HCT116 (cell line): Measurements from ENCODE around the gene UGT3A2. TPM values are rescaled to one million over a fixed set of nuclear protein-coding genes. Genes with fewer than 3 reads are reported as not detected.

ENCODE experiments used
- ATAC-seq: fragments of 200-7000 bp; cut with Tn5 transposase; 2 replicates; pipeline ENCODE4 v1.9.1; 2020; ENCODE audit warnings: mild to moderate bottlenecking, moderate library complexity
- BruUV-seq: library from RNA; stranded (reverse); fragments of 400-500 nt; replicated peaks from 2 replicates; lab custom pipeline; 2021; lab: Mats Ljungman, UMichigan
- CTCF ChIA-PET: fragments of 300-600 bp; sonication (Branson Sonifier 250); formaldehyde crosslinking; loops from one replicate; lab custom pipeline; 2021; ENCODE audit warnings: antibody characterized with exemption; lab: Charles Lee
- POLR2A ChIA-PET: fragments of 300-600, 350-600 bp; sonication (Branson Sonifier 250); formaldehyde crosslinking; loops from one replicate; lab custom pipeline; 2021; ENCODE audit warnings: antibody characterized with exemption; lab: Charles Lee
- RAD21 ChIA-PET, 2 experiments: fragments of 300-600 bp; sonication (Branson Sonifier 250); formaldehyde crosslinking; loops; one replicate each; lab custom pipeline; 2023; ENCODE audit warnings: low total read pairs in 2 of 2; ENCODE audit not compliant: uncharacterized antibody in 2 of 2, unreplicated experiment in 2 of 2, low non-redundant PET in 1 of 2; lab: Charles Lee
- DNase-seq: peaks from one replicate; pipeline ENCODE4 v3.0.0-alpha.2; 2010; ENCODE audit warnings: low read depth, low spot score
- H2AFZ ChIP-seq: fragments of 200-600 bp; shearing (Covaris generic), sonication (generic); 2 replicates; pipeline ENCODE4 v1.6.1; 2017; ENCODE audit warnings: low read depth, mixed run types, mixed read lengths, antibody characterized with exemption, low read length; ENCODE audit not compliant: poor library complexity, severe bottlenecking
- H3K27ac ChIP-seq: 2 replicates; pipeline ENCODE4 v1.5.1; 2012; ENCODE audit warnings: low read depth, low read length
- H3K27me3 ChIP-seq: fragments of 200-600 bp; sonication (generic); 2 replicates; pipeline ENCODE4 v1.6.1; 2016; ENCODE audit warnings: mixed run types, low read length, mixed read lengths; ENCODE audit not compliant: insufficient read depth
- H3K36me3 ChIP-seq, 2 experiments: fragments of 200-500 bp in 1 of 2; fragments of 200-600 bp in 1 of 2; sonication (Bioruptor generic) in 1 of 2; sonication (generic) in 1 of 2; 2 replicates each; pipeline versions ENCODE4 v1.5.1 to v1.6.1; 2014 to 2016; ENCODE audit warnings: low read length in 2 of 2, inconsistent platforms in 1 of 2, mixed read lengths in 1 of 2, mixed run types in 1 of 2; ENCODE audit not compliant: insufficient read depth in 2 of 2, control insufficient read depth in 1 of 2
- H3K4me1 ChIP-seq, 2 experiments: fragments of 200-600 bp in 1 of 2; sonication (generic) in 1 of 2; 2 replicates each; pipeline versions ENCODE4 v1.5.1 to v1.6.1; 2012 to 2017; ENCODE audit warnings: low read length in 2 of 2, inconsistent platforms in 1 of 2, mild to moderate bottlenecking in 1 of 2, mixed read lengths in 1 of 2, mixed run types in 1 of 2, moderate library complexity in 1 of 2; ENCODE audit not compliant: insufficient read depth in 2 of 2, control insufficient read depth in 1 of 2
- H3K4me2 ChIP-seq: fragments of 200-600 bp; sonication (generic); 2 replicates; pipeline ENCODE4 v1.6.1; 2017; ENCODE audit warnings: mixed run types, low read length, mixed read lengths
- H3K4me3 ChIP-seq, 2 experiments: fragments of 200-600 bp in 1 of 2; sonication (generic) in 1 of 2; replicated peaks in 1 of 2; 2 replicates each; pipeline ENCODE4 v1.5.1; 2011 to 2016; ENCODE audit warnings: low read length in 2 of 2, control low read depth in 1 of 2, low read depth in 1 of 2, mild to moderate bottlenecking in 1 of 2, mixed read lengths in 1 of 2, mixed run types in 1 of 2
- H3K79me2 ChIP-seq: fragments of 200-600 bp; sonication (generic); 2 replicates; pipeline ENCODE4 v1.6.1; 2017; ENCODE audit warnings: mild to moderate bottlenecking, mixed run types, low read length, moderate library complexity, mixed read lengths; ENCODE audit not compliant: insufficient read depth
- H3K9ac ChIP-seq: fragments of 200-600 bp; sonication (generic); 2 replicates; pipeline ENCODE4 v1.6.1; 2016; ENCODE audit warnings: low read length, mixed read lengths
- H3K9me2 ChIP-seq: fragments of 200-600 bp; sonication (generic), shearing (Covaris generic); 2 replicates; pipeline ENCODE4 v1.6.1; 2017; ENCODE audit warnings: mixed run types, mild to moderate bottlenecking, moderate library complexity; ENCODE audit not compliant: insufficient read depth
- H3K9me3 ChIP-seq, 2 experiments: fragments of 200-500 bp in 1 of 2; fragments of 200-600 bp in 1 of 2; sonication (Bioruptor generic) in 1 of 2; sonication (generic) in 1 of 2; 2 replicates each; pipeline ENCODE4 v1.6.1; 2014 to 2017; ENCODE audit warnings: low read length in 2 of 2, mixed read lengths in 2 of 2, inconsistent platforms in 1 of 2, low read depth in 1 of 2, mild to moderate bottlenecking in 1 of 2, mixed run types in 1 of 2, moderate library complexity in 1 of 2; ENCODE audit not compliant: control insufficient read depth in 1 of 2, insufficient read depth in 1 of 2
- H4K20me1 ChIP-seq: fragments of 200-600 bp; sonication (generic), shearing (Covaris generic); 2 replicates; pipeline ENCODE4 v1.6.1; 2017; ENCODE audit warnings: mixed run types, mild to moderate bottlenecking, moderate library complexity; ENCODE audit not compliant: insufficient read depth
- ATF3 ChIP-seq: IDR thresholded peaks from 2 replicates; pipeline ENCODE4 v1.6.1; 2012
- CTCF ChIP-seq, 3 experiments: fragments of 200-600 bp in 1 of 3; sonication (generic) in 1 of 3; IDR thresholded peaks in 2 of 3; conservative IDR thresholded peaks in 1 of 3; 2 replicates each; pipeline ENCODE4 v1.5.1; 2012 to 2017; ENCODE audit warnings: low read depth in 2 of 3, low read length in 2 of 3, antibody characterized with exemption in 1 of 3, borderline replicate concordance in 1 of 3, control low read depth in 1 of 3, mild to moderate bottlenecking in 1 of 3, mixed read lengths in 1 of 3, mixed run types in 1 of 3, moderate library complexity in 1 of 3; ENCODE audit not compliant: insufficient read depth in 1 of 3
- EGR1 ChIP-seq: IDR thresholded peaks from 2 replicates; pipeline ENCODE4 v1.6.1; 2012; ENCODE audit warnings: low read depth
- ELF1 ChIP-seq: IDR thresholded peaks from 2 replicates; pipeline ENCODE4 v1.6.1; 2012; ENCODE audit warnings: low read depth, borderline replicate concordance
- EZH2phosphoT487 ChIP-seq: fragments of 200-600 bp; IDR thresholded peaks from 2 replicates; pipeline ENCODE4 v1.6.1; 2018; ENCODE audit warnings: antibody characterized with exemption, borderline replicate concordance
- FOSL1 ChIP-seq: IDR thresholded peaks from 2 replicates; pipeline ENCODE4 v1.6.1; 2012; ENCODE audit warnings: low read depth
- JUND ChIP-seq: IDR thresholded peaks from 2 replicates; pipeline ENCODE4 v1.6.1; 2012
- POLR2AphosphoS5 ChIP-seq: IDR thresholded peaks from 2 replicates; pipeline ENCODE4 v1.6.1; 2011; ENCODE audit warnings: mild to moderate bottlenecking, low read depth, low read length, moderate library complexity
- RAD21 ChIP-seq: IDR thresholded peaks from 2 replicates; pipeline ENCODE4 v1.6.1; 2012; ENCODE audit warnings: low read depth, mild to moderate bottlenecking
- REST ChIP-seq: IDR thresholded peaks from 2 replicates; pipeline ENCODE4 v1.6.1; 2012; ENCODE audit warnings: low read depth
- SP1 ChIP-seq: IDR thresholded peaks from 2 replicates; pipeline ENCODE4 v1.6.1; 2012; ENCODE audit warnings: low read depth
- SRF ChIP-seq: IDR thresholded peaks from 2 replicates; pipeline ENCODE4 v1.6.1; 2012; ENCODE audit warnings: low read depth
- TCF7L2 ChIP-seq: IDR thresholded peaks from 2 replicates; pipeline ENCODE4 v1.7.0; 2011; ENCODE audit warnings: borderline replicate concordance, inconsistent platforms; ENCODE audit not compliant: insufficient read depth, insufficient read length; ENCODE audit errors: extremely low read depth
- ZBTB33 ChIP-seq: IDR thresholded peaks from 2 replicates; pipeline ENCODE4 v1.6.1; 2011; ENCODE audit warnings: mild to moderate bottlenecking, low read length, moderate library complexity; ENCODE audit not compliant: insufficient replicate concordance; ENCODE audit errors: extremely low read depth
- ZFX ChIP-seq: fragments of 450-650 bp; IDR thresholded peaks from 2 replicates; pipeline ENCODE4 v1.6.1; 2017
- ZNF274 ChIP-seq: fragments of 200-500 bp; sonication (Bioruptor generic); IDR thresholded peaks from 2 replicates; pipeline ENCODE4 v1.6.1; 2014; ENCODE audit warnings: mild to moderate bottlenecking, low read depth, low read length, inconsistent platforms
- intact Hi-C: fragments of 100-400 bp; cut with micrococcal nuclease; formaldehyde crosslinking; loops from 2 replicates; pipeline ENCODE4 v1.10.0; 2022
- total RNA-seq: library from RNA; stranded (reverse); gene quantifications from one replicate; pipeline ENCODE4 v1.2.1, GENCODE V29; 2021; ENCODE audit not compliant: unreplicated experiment

The UGT3A2 gene
- total RNA-seq, 1 experiment from 2014 or later, result not detected

- ChIA-PET POLR2A (no interaction called here), RAD21 (no interaction called here), CTCF (no interaction called here)
- H3K4me2 ChIP-seq, result no peak overlapping the region
- no peaks in the 10 kb centered on the region for H3K36me3 ChIP-seq
- H3K9me3 ChIP-seq, result no peaks in the 10 kb centered on the region
- H2AFZ ChIP-seq, result no peak overlapping the region
- H3K27ac ChIP-seq, result no peak overlapping the region
- BruUV-seq, result no TSS peak
- no peak for DNase-seq
- H3K4me1 ChIP-seq, result no peaks in the 10 kb centered on the region
- H3K27me3 ChIP-seq, result no peaks in the 10 kb centered on the region
- no peak overlapping the region for H3K9ac ChIP-seq
- ATAC-seq, result no peak
- no peaks in the 10 kb centered on the region for H3K79me2 ChIP-seq
- no peak for TF ChIP-seq ELF1
- TF ChIP-seq JUND, result no peak
- no peak for TF ChIP-seq ZNF274
- TF ChIP-seq SP1, result no peak
- TF ChIP-seq POLR2AphosphoS5, result no peak
- TF ChIP-seq CTCF (IDR thresholded peaks at IDR 0.05 in 2 of 3, conservative IDR thresholded peaks at IDR 0.05 in 1 of 3; ENCODE audit: borderline replicate concordance in 1 of 3, insufficient read depth in 1 of 3, low read depth in 2 of 3, low read length in 2 of 3), result no peak
- no peak for TF ChIP-seq FOSL1
- TF ChIP-seq TCF7L2, result no peak
- TF ChIP-seq ATF3, result no peak
- no peak for TF ChIP-seq RAD21
- no peak for TF ChIP-seq EZH2phosphoT487
- no peak for TF ChIP-seq REST
- TF ChIP-seq SRF, result no peak
- no peak for TF ChIP-seq EGR1
- no peak for TF ChIP-seq ZFX
- no peak for TF ChIP-seq ZBTB33
- H4K20me1 ChIP-seq, result no peaks in the 10 kb centered on the region
- no peaks in the 10 kb centered on the region for H3K9me2 ChIP-seq
- H3K4me3 ChIP-seq, result no peak overlapping the region
- intact Hi-C loops, result no loop called here
These were observed 44.6 kb upstream of the UGT3A2 start for GRCh38 chr5:36111238-36111637.
